Pancreas (tissue), 10 donors: ENCODE measurements around the gene KIAA0930. TPM values are rescaled to one million over a fixed set of nuclear protein-coding genes. Genes with fewer than 3 reads are reported as not detected.

ENCODE experiments used
- ATAC-seq, 4 donors: fragments of 200-7000 bp; cut with Tn5 transposase; one replicate each; pipeline versions ENCODE4 v1.8.0 to v1.9.1; 2020; ENCODE audit warnings: mild to moderate bottlenecking in 4 of 4, moderate library complexity in 4 of 4
- DNase-seq, 6 donors: peaks; one replicate each; pipeline ENCODE4 v3.0.0-alpha.2; 2020
- FAIRE-seq: peaks from 2 replicates; lab custom pipeline; 2012; peaks lifted over from hg19 to GRCh38; lab: Jason Lieb, UNC
- H3K27ac ChIP-seq, 4 donors: fragments of 200-600 bp; sonication (generic); 1 replicate in 3 of 4; 2 replicates in 1 of 4; pipeline versions ENCODE4 v1.5.0 to v1.8.0; 2020
- H3K27me3 ChIP-seq, 4 donors: fragments of 200-600 bp; one replicate each; pipeline ENCODE4 v1.8.0; 2021
- H3K36me3 ChIP-seq, 3 donors: fragments of 200-600 bp; sonication (generic) in 1 of 3; one replicate each; pipeline versions ENCODE4 v1.5.0 to v1.8.0; 2020 to 2021
- H3K4me1 ChIP-seq, 3 donors: fragments of 200-600 bp; one replicate each; pipeline ENCODE4 v1.8.0; 2021
- H3K4me3 ChIP-seq, 4 donors: fragments of 200-600 bp; sonication (generic) in 2 of 4; one replicate each; pipeline versions ENCODE4 v1.5.0 to v1.8.0; 2020 to 2021
- H3K9me3 ChIP-seq, 4 donors: fragments of 200-600 bp; one replicate each; pipeline ENCODE4 v1.8.0; 2021
- CTCF ChIP-seq, 4 donors: fragments of 200-600 bp; sonication (generic) in 3 of 4; IDR thresholded peaks; one replicate each; pipeline versions ENCODE4 v1.5.0 to v1.8.0; 2021; ENCODE audit warnings: antibody characterized with exemption in 4 of 4
- WGBS, 2 donors: extraction: QIAGEN DNeasy Blood & Tissue Kit; methylation state at CpG; one replicate each; pipeline ENCODE4 v1.1.7; 2013; 5-methylcytosine and 5-hydroxymethylcytosine counted together
- intact Hi-C, 3 donors: fragments of 100-400 bp; cut with DNase I; formaldehyde crosslinking; loops; one replicate each; pipeline versions ENCODE4 v1.11.1 to v1.14.2; 2022
- polyA plus RNA-seq, 2 donors: library from polyadenylated mRNA; stranded (reverse); fragments of 200-250 nt; gene quantifications; one replicate each; pipeline ENCODE4 v1.2.3, GENCODE V29; 2013
- total RNA-seq, 6 donors: library from RNA; stranded (reverse); fragmentation: NEBNext Ultra II Directional in 4 of 6; extraction: Animal tissue kit (Norgen Biotek cat#: 25700) in 4 of 6; gene quantifications; one replicate each; pipeline versions ENCODE4 v1.2.1 to v1.2.4, GENCODE V29; 2021 to 2023
- donor health status: healthy with polysubstance abuse.
- donor health status: DM: no; HTN: no; CAD: no; lungs with moderate emphysema.
- donor health status: DM: no; HTN: no; CAD: no.
- donor health status: control.
- donor health status: control.
- donor health status: Bipolar disorder and iron deficiency.
- donor health status: DM: yes; HTN: yes; CAD: no.
- donor health status: DM: no; HTN: no; CAD: no.
- donor health status: DM: no; HTN: no; CAD: no.
- donor health status: DM: yes; HTN: yes; CAD: no.

Gene KIAA0930
- total and polyA plus RNA-seq, 8 donors, result 14.6 to 36.8 (median 20.0) TPM

- Histone ChIP-seq H3K27me3 (no peaks in the 10 kb centered on the region), H3K9me3 (no peaks in the 10 kb centered on the region), H3K36me3 (no peaks in the 10 kb centered on the region), H3K4me1 (no peaks in the 10 kb centered on the region), H3K4me3 (no peak overlapping the region), H3K27ac (no peak overlapping the region)
- intact Hi-C loops, result no loop called here
- DNase-seq (no peak), FAIRE-seq (no peak), ATAC-seq (no peak)
- WGBS, 2 donors, result 79 to 94% methylated on average over 10 of the region's 10 CpGs
- TF ChIP-seq CTCF (IDR thresholded peaks at IDR 0.05), result no peak
These were observed 32.0 kb downstream of the KIAA0930 start for GRCh38 chr22:45208696-45208992.

GRCh38 chr22:45207981-45208664 is 32.6 kb downstream of the KIAA0930 start:
- FAIRE-seq, result no peak
- TF ChIP-seq CTCF (IDR thresholded peaks at IDR 0.05), result no peak
- Histone ChIP-seq H3K27ac (no peak overlapping the region), H3K27me3 (no peaks in the 10 kb centered on the region), H3K36me3 (peaks cover 0 to 1% (median 0%) of the 10 kb centered on the region in 3 donors), H3K9me3 (no peaks in the 10 kb centered on the region), H3K4me1 (no peaks in the 10 kb centered on the region), H3K4me3 (no peak overlapping the region)
- intact Hi-C loops, result no loop called here
- WGBS, 2 donors, result 74% methylated on average over 24 of the region's 24 CpGs
- DNase-seq, result peak in 4 of 6 donors; percentile 42 to 67 (median 57)
- peak; percentile 53 to 88 (median 76) for ATAC-seq

GRCh38 chr22:45207533-45207932 is 33.2 kb downstream of the KIAA0930 start:
- FAIRE-seq (no peak), DNase-seq (peak in 2 of 6 donors; percentile 19 to 55), ATAC-seq (no peak)
- Histone ChIP-seq H3K4me3 (no peak overlapping the region), H3K9me3 (no peaks in the 10 kb centered on the region), H3K36me3 (peaks cover 0 to 7% (median 0%) of the 10 kb centered on the region in 3 donors), H3K27me3 (no peaks in the 10 kb centered on the region), H3K4me1 (no peaks in the 10 kb centered on the region), H3K27ac (no peak overlapping the region)
- WGBS, 2 donors, result 97% methylated on average over 13 of the region's 13 CpGs
- intact Hi-C loops, result no loop called here
- TF ChIP-seq CTCF (IDR thresholded peaks at IDR 0.05), result no peak

GRCh38 chr22:45206233-45206632 is 34.5 kb downstream of the KIAA0930 start:
- ATAC-seq, result no peak
- no peak for FAIRE-seq
- no peaks in the 10 kb centered on the region for H3K4me1 ChIP-seq
- no peak for DNase-seq
- 83 to 97% methylated on average over 6 of the region's 6 CpGs for WGBS, 2 donors
- H3K9me3 ChIP-seq, result no peaks in the 10 kb centered on the region
- no peak for TF ChIP-seq CTCF (IDR thresholded peaks at IDR 0.05)
- no peak overlapping the region for H3K27ac ChIP-seq
- intact Hi-C loops, result no loop called here
- H3K36me3 ChIP-seq, result peaks cover 0 to 10% (median 0%) of the 10 kb centered on the region in 3 donors
- no peaks in the 10 kb centered on the region for H3K27me3 ChIP-seq
- no peak overlapping the region for H3K4me3 ChIP-seq

- Histone ChIP-seq H3K4me1 (no peaks in the 10 kb centered on the region), H3K36me3 (peaks cover 0 to 10% (median 0%) of the 10 kb centered on the region in 3 donors), H3K27me3 (no peaks in the 10 kb centered on the region), H3K9me3 (no peaks in the 10 kb centered on the region), H3K27ac (no peak overlapping the region), H3K4me3 (no peak overlapping the region)
- TF ChIP-seq CTCF (IDR thresholded peaks at IDR 0.05), result no peak
- intact Hi-C loops, result no loop called here
- DNase-seq (peak in 1 of 6 donors; percentile 13), ATAC-seq (no peak), FAIRE-seq (no peak)
- WGBS, 2 donors, result 90 to 95% methylated on average over 20 of the region's 20 CpGs
These were observed 35.3 kb downstream of the KIAA0930 start for GRCh38 chr22:45205276-45205925.
